CD4-positive, alpha-beta T cell treated with Interleukin-6 at 100 ng/mL for 8 hours (primary cell): ENCODE measurements around the gene DNER.

ENCODE experiments used
- DNase-seq: peaks from one replicate; pipeline ENCODE4 v3.0.0-alpha.2; 2020; ENCODE audit warnings: mixed read lengths, low spot score

DNER gene

DNA sequence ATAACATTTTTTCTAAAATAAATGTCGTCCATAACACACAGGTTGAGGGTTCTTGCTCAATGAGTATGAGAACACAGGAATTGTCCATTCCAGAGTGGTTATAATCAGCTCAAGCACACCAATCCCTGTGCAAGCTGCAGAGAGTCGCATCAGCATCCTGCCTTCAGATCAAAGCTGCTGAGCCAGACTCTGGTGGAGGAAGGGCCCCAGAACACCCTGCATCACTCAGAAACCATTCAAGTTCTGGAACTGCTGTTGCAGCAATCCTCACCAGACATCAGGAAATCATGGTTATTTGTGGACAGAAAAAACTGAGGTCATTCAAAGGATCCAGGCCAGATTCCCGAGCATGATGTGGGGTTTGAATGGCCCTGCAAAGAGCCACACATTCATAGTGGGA is 44.5 kb downstream of the DNER start:
- DNase-seq: no peak

DNA sequence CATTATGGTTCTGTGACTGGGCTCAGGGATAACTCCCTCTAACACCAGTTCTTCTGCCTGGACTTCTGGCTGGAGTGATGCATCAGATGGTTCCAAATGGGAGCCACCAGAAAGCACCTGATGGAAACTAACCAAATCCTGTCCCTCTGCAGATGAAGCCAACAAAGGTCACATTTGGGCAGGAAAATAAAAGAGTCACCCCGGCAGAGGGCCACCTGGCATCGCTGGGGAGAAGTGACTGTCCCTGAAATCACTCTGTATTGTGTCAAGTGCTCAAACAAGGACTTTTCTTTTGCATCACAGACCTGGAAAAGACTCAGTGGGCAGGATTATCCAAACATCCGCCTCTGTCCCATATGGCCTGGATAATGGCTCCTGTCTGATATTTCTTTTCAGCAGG is 47.5 kb downstream of the DNER start:
- no peak for DNase-seq

DNA sequence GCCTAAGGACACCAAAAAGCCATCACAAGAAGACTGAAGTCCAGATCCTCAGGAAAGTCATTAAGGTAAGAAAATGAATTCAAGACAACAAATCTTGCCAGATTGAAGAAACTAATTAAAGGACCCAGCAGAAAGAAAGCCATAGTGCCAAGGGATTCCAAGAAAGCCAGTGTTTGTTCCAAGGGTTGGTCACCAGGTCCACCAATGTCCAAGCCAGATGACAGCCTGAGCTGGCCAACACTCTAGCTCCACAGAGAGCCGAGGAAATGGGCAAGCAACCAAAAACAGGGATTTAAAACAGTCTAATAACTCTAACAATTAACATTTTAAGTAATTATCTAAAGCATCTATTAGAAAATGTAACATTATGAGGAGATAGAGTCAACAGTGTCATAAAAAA is 49.2 kb downstream of the DNER start:
- no peak for DNase-seq

DNA sequence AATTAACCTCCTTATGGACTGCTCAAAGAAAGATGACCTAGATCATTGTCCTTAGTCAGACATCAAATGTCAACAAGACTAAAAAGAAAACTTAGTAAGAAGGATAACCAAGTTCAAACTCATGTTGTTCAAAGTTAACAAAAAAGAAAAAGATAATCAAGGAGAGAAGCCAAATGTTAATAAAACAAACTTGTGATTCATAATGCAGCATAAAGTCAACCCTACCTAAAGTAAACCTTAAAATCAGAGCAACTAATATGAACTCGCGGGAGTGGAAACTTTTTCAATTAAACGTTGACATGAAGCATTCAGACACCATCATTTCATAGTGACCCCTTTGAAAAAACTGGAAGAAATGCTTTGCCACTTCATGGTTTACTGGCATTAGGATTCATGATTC is 52.9 kb downstream of the DNER start:
- DNase-seq: no peak

DNA sequence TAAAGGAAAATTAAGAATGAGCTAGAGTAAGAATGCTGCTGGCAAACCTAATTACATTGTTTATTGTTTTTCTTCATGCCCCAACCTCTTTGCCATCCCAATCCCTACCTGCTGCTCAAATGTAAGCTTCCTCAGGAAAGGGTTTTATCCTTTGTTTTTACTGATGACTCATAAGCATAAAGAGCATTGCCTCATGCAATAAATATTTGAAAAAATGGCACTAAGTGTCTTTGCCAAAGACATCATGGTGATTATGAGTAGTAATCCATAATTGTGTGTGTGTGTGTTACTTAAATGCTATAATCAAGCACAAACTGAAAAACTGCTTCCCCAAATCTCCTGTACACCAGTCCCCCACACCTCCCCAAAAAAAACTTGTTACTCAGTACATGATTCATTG is 53.4 kb downstream of the DNER start:
- DNase-seq: no peak

DNA sequence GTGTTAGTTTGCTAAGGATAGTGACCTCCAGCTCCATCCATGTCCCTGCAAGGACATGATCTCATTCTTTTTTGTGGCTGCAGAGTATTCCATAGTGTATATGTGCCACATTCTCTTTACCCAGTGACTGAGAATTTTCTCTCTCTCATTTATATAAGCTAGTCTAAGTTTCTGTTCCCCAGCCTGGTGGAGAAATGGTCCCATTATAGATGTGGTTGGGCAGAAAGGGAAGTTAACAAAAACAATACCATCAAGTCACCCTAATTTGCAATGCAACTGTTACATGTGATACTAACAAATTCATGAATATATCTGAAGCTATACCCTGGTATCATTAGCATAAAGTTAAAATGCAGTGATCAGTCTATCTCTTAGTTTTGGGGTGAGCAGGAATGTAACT is 54.0 kb downstream of the DNER start:
- DNase-seq: no peak

DNA sequence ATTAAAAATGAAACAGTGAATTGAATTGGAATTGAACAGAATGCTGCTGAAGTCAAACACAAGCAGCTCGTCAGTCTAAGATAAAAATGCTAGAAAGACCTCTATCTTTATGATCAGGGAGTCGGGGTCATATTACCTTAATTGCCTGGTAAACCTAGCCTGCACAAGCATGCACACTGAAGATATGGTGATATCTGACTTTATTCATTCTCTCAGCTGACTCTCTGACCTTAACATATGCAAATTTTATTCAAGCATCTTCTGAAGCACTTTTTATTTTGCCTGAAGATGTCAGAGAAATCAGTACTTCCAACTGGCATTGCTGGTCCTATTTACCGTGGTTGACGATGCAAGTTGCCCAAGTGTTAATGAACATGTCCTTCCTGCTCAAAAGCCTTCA is 56.4 kb downstream of the DNER start:
- no peak for DNase-seq

DNA sequence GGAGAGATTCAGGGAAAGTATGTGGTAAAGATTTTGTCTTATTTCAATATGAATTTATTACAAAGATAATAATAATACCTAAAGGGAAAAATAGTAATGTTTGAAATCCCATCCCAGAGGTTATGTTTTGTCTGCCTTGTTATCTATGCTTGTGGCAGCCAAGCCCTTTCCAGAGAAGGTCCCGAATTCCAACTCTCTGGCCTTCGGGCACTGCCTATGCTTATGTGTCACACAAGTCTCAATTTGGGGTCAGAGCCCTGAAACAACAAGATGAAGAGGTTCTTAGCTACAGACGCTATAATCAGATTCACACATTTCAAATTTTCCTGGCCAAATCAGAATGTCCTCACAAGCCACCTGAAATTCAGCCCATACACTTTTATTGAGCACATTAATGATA is 59.9 kb downstream of the DNER start:
- no peak for DNase-seq

DNA sequence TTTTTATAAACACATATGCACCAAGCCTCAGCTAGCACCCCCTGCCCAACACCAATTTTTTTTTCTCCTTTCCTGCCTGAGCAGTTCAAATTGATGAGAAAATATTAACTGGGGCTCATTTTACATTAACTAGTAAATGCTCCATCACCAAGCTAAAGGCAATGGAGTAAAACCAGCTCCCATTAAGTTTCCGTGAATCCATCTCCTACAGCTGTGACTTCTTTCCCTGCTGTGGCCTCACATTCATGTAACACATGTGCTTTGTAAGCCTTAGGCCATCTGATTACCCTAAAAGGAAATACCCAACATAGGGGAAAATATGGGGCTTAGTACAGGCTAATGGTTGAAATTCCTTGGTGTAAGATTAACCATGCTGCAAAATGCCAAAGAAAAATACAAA is 60.8 kb downstream of the DNER start:
- no peak for DNase-seq

DNA sequence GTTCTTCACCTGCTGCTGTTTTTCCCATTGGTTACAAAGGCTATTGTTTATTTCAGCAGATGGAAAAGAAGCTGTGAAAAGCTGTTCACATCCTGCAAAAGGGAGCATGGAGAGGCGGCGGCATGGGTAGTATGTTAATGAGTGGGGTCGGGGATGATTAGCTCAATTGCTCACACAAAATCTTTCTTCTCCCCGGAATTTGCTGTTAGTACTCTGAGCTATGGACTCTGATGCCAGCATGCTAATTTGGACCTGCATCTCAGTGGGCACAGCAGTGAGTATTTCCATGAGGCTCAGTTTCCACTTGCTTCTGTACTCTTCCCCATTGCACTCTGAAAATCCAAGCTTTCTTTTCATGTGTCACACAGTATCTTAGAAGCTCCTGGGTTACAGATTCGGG is 61.6 kb downstream of the DNER start:
- DNase-seq: no peak

DNA sequence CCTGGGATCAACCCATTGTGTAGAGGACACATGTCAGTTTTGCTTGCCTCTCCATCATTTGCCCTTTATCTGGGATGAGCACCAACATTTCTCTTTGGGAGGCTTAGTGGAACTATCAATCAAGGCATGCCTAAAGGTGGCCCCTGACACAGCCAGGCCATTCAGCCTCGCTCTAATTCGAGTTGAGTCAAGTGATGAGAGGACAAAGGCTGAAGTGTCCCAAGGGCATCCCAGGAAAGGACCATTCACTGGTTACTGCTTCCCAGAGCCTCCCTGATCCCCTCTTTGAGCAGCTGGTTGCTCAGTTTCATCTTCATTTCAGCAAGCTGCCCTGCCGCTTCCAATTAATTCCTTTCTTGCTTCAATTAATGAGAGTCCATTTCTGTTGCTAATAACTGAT is 63.5 kb downstream of the DNER start:
- DNase-seq: no peak

DNA sequence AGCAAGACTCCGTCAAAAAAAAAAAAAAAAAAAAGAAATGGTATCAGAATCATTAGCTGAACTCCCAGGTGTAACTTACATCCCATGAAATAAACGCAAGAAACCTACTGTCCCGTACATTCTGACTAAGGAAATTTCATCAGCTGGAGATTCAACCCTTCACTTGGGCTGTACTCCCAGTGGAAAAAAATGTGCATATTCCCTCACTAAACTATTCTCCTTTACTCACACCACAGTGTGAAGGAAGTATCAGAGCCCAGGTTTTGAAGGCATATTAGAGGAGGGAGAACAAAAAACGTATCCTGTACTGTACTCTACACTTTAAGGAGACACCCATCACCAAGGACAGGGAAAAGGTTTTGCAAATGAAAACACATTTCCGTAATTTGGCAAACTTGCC is 64.3 kb downstream of the DNER start:
- no peak for DNase-seq

DNA sequence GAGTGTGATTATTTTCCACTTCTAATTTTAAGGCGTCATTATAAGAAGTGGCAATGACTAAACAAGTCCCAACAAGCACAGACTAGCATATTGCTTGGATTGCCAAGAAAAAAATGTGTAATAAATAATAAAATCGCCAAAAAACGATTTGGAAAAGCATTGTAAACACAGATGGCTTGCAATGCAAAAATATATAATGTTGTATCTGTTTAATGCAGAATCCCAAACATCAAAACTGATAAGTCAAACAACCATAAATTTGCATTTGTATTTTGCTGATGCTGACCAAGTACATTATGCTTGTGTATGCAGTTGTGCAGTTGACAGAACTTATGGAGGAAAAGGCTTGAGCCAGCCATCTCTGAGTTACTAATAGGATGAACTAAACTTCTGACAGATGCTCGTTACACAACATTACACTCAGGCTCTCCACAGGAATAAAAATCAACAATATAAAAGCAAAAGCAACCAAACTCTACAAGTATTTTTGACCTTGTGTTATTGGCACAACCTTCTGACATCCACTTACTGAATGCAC is 68.1 kb downstream of the DNER start:
- no peak for DNase-seq

DNA sequence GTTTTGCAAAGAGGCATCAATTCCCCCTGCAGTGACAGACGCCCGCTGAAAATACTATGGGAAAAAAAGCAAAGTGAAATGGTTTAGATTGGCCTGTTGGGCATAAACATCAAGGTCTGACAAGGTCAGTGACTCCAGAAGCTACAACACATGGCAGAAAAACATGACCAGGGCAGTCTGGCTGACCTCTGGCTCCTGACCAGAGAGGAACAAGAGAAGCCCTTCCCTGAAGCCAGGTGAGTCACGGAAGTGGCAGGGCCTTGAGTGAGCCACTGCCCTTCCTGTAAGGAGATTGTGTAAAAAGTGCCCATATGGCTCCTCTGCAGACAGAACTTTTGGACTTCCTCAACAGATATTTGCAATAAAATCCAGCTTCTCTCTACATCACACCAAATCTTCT is 72.0 kb downstream of the DNER start:
- no peak for DNase-seq

DNA sequence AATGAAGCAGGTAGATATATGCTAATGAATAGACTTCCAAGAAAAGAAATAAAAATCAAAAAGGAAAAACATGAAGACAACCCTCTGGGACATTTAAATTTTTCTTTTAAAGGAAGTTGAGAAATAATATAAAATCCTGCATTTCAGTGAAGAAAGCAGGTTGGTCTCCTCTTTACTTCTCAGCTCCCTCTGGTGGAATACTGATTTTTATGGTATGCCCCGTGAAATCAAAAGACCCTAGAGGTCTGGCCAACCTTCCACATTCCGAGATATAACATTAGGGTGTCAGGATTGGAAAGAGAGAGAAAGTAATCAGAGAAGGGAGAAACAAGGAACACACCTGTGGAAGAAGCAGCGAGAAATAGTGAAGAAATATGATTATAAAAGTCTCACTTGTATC is 72.7 kb downstream of the DNER start:
- no peak for DNase-seq

DNA sequence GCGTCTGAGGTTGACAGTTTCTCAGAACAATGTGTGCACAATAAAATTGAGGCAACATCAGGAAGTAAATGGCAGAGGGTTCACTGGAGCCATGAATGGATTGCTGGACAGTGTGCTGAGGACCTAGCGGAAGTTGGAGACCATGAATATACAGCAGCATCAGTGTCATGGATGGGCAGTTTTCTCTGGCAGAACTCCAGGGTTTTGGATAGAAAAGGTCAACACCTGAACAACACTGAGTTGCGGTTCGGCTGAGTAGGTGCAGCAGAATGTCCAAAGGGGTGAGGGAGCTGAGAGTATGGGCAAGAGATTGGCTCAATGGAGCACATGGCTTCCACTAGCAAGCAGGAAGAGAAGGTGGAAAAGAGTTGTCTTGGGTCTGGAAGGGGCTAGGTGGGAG is 73.7 kb downstream of the DNER start:
- no peak for DNase-seq

DNA sequence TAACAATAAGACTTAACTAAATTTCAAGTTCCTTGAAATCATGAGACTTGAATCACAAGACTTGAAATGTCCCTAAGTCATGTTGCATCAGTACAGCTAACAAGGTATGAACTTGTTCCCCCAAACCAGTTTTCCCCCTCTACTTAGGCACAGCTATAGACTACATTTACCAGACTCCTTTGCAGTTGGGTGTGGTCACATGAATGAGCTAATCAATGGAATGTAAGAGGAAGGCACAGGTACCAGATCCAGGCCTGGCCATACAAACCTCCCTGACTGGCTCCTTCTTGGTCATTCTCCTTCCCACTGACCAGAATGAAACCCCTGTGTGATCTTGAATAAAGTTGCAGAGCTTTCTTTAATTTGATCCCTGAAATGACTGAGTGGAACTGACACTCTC is 77.8 kb downstream of the DNER start:
- DNase-seq: no peak

DNA sequence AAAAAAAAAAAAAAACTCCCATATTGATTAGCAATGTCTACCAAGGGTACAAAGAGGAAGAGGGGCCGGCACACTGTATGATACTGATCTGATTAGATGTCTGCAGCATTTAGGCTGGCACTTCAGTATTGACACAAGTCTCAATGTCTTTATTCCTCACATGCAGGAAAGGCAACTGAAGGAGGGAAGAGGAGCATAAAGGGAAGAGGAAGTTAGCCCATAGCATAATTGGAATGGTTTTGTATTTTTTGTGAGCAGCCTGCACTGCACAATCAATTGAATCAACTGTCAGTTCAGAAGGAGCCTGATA is 79.0 kb downstream of the DNER start:
- no peak for DNase-seq

DNA sequence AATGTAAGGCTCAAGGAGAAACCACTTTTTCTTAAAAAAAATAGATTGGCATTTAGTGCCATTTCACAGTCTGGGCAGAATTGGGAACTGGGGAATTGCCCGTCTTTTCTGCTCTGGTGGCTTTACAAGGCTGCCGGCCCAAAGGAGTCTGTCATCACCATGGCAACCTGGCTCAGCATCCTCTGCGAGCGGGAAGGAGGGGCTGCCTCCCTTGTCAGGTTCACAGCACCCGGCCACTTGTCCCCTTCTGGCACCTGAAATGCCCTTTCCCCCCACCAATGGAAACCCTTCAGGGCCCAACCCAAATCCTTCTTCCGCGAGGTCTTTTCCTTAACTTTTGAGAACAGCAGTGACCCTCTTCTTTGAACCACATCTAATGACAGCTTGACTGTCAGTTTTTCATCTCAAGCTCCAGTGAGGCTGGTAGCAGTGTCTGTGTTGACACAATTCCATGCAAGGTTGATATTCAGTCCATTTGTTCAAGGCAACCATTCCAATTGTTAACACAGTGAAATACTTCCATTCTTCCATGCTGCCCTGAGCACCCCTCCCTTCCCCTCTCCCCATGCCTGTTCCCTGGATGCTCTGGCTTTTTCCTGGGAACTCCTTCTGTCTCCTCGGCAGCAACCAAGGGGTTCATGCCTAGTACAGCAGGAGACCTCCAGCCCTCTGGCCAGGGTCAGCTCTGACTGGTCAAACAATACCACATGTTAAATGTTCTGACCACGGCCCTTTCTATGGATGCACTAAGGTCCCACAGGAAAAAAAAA is 79.6 kb downstream of the DNER start:
- DNase-seq: no peak

DNA sequence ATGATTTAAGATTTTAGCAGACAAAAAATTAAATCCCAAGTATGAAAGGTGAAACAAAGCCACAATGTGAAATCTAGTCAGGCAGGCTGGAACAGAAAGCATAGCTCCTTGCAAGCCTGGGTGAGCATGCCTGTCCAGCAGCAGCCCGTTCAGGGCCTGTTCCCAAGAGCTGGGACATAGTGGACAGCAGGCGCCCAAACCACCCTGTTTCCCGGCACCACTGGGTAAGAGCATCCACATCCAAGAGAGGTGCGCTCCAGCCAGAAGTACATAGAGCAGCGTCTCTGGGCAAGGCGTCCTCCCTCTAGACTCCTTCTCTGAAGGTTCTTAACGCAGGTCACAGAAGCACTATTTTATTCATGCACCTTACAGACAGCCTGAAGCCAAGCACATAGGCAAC is 80.8 kb downstream of the DNER start:
- no peak for DNase-seq

DNA sequence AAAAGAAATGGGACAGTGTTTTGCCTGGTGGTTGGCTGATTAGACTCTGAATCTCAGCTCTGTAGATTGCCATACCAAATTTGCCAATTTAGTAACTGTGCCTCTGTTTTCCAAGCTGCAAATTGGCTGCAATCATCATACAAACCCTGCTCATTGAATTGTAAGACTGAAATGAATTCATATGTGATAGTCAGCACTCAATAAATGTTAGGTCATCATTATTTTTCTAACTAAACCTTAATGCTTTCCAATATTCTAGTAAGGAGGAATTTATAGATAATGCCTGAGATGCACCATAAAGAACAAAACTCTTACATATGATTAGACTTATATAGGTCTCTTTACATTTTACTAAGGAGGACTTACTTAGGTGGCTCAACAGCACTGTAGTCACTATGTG is 85.3 kb downstream of the DNER start:
- DNase-seq: no peak

DNA sequence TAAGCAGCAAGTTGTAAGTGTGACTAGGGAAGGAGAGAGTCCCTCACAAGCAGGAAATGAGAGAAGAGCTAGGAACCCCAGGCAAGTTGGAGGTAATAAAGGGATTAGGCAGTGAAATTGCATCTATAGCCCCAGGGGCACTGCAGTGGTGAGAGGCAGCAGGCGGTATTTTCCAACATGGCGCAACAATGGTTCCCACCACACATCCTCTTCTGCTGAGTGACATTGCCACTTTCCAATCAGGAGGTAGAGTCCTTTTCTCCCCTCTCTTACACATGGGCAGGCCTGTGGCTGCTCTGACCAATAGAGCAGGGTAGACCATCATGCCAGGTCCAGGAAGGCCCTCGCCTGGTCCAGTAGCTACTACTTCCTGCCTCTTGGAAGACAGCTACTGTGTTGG is 86.6 kb downstream of the DNER start:
- no peak for DNase-seq

DNA sequence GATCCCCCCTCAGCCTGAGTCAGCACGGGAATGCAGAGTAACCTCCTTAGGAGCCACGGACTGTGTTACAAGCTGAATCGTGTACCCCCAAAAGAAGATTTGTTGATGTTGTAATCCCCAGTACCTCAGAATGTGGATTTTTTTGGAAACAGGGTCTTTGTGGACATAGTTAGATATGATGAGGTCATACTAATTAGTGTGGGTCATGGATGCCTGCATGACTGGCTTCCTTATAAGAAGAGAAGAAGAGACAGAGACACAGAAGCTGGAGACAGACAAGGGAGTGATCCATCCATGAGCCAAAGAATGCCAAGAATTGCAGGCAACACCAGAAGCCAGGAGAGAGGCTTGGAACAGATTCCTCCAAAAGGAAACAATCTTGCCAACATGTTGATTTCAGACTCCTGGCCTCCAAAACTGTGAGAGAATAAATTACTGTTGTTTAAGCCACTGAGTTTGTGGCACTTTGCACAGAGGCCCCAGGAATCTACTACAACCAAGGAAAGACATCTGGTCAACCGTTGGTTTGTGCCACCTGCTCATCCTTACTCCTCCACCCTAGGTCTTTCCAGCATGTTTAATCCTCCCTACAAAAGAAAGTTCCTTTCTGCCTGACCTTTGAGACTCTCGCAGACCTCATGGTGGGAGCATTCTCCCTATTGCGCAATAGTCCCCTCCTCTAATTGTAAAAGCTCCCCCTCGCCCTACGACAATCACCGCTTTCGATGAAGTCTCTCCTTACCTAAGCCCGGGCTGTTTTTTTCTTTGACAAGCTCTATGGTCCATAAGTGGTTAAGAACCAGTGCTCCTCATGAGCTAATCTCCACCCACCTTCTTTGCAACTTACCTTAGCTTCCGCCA is 91.6 kb downstream of the DNER start:
- DNase-seq: no peak

DNA sequence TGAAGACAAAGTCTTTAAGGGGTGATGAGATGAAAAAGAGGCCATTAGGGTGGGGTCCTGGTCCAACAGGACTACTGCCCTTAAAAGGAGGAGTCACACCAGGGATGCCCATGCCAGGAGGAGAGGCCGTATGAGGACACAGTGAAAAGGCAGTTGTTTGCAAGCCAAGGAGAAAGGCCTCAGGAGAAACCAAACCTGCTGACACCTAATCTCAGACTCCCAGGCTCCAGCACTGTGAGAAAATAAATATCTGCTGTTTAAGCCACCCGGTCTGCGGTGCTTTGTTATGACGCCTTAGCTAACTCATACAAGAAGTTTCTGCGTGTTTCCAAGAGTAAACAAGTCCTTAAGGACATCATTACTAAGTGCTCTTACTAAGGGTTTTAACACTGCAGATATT is 93.6 kb downstream of the DNER start:
- no peak for DNase-seq
